ENCODE data around the gene SERPINA1.
A peak's percentile ranks its signal among the peaks of the same experiment; 100 is the strongest.

Gene SERPINA1

GRCh38 chr14:94345344-94346064 lies 42.9 kb downstream of the SERPINA1 start:
- no peak for DNase-seq

- no peak for DNase-seq
Measured at GRCh38 chr14:94344389-94344788, 44.0 kb downstream of the SERPINA1 start.

- no peak for DNase-seq
Measured at GRCh38 chr14:94343238-94344005, 45.0 kb downstream of the SERPINA1 start.

- DNase-seq: peak; percentile 90
Measured at GRCh38 chr14:94342334-94342934, 46.0 kb downstream of the SERPINA1 start.

- no peak for DNase-seq
Measured at GRCh38 chr14:94341656-94342333, 46.6 kb downstream of the SERPINA1 start.

DNA sequence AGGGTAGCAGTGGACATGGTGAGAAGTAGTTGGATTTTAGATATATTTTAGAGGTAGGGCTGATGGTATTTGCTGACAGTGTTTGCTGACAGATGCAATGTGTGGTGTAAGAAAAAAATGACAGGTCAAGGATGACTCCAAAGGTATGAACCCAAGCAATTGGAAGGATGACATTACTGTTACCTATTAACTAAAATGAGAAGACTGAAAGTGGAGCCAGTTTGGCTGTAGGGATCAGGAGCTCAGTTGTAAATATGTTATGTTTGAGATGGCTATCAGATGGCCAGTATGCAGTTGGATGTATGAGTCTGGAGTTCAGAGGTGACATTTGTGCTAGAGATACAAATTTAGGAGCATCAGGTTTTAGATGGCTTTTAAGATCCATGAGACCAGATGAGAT lies 47.9 kb downstream of the SERPINA1 start:
- no peak for DNase-seq

- no peak for DNase-seq
Measured at GRCh38 chr14:94338023-94338422, 50.4 kb downstream of the SERPINA1 start.

GRCh38 chr14:94337274-94337673 lies 51.1 kb downstream of the SERPINA1 start:
- DNase-seq: no peak

GRCh38 chr14:94334872-94335271 lies 53.5 kb downstream of the SERPINA1 start:
- no peak for DNase-seq

DNA sequence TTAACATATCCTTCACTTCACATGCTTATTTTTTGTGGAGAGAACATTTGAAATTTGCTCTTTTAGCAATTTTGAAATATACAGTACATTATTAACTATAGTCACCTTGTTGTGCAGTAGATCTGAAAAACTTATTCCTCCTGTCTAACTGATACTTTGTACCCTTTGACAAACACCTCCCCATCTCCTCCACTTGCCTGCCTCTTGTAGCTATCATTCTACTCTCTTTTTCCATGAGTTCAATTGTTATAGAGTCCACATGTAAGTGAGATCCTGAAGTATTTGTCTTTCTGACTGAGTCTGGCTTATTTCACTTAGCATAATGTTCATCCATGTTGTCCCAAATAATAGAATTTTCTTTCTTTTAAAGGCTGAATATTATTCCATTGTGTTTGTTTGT lies 55.8 kb downstream of the SERPINA1 start:
- no peak for DNase-seq

- no peak for DNase-seq
Measured at GRCh38 chr14:94332063-94332583, 56.3 kb downstream of the SERPINA1 start.

DNA sequence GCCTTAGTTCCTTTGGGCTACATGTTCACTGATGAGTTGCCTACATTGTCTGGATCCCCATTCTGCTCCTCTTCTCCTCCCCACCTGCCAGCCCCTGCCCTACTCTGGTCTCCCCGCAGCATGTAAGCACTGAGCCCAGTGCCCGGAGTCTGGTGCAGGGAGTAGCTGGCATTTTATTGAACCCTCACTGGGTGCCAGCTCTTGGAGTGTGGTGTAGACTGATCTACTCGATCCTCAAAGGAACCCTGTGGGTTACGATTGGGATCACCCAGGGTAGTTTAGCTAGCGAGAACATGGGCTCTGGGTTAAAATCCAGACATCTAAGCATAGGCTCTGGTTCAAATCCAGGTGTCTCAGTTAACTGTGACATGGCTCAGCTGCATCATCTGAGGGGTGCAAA lies 56.9 kb downstream of the SERPINA1 start:
- no peak for DNase-seq

GRCh38 chr14:94330857-94331256 lies 57.5 kb downstream of the SERPINA1 start:
- DNase-seq: no peak

DNA sequence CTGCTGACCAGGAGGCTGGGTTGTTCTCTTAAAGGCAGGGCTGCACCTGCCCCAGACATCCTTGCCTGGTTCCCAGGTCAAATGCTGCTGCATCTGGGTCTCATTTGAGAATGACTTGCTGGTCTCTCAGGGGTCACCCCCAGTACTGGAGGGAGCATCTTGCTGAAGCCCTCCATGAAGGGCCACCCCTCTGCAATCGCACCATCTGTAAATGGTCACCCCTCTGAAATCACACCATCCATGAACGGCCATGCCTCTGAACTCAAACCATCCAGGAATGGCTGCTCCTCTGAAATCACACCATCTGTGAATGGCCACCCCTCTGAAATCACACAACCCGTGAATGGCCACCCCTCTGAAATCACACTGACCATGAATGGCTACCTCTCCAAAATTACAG lies 58.0 kb downstream of the SERPINA1 start:
- DNase-seq: no peak

DNA sequence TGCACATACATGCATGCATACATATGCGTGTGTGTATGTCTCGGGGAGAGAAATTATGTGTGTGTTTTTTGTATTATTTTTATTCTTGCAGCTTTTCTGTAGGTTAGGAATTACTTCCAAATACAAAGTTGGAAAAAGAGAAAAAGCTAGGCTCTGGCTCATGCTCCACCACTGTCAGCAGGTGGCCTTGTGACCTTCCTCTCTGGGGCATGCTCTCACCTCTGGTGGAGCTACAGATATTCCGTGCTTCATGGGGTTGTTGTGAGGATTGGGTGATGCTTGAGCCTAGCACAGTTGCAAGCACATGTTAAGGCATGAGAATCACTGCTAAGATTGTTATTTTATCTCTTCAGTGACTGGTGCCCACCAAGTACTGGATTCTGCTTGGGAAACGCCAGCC lies 58.5 kb downstream of the SERPINA1 start:
- no peak for DNase-seq

GRCh38 chr14:94328196-94328595 lies 60.2 kb downstream of the SERPINA1 start:
- no peak for DNase-seq

Measured in DMS 273 treated with DMSO at 0.1 percent for 48 hours (cell line).